8988T (cell line): ENCODE results near the gene CHST11.

Experiments used
- DNase-seq: peaks from one replicate; pipeline ENCODE4 v3.0.0; 2011

The CHST11 gene

GRCh38 chr12:104456417-104456949, at the start of gene CHST11:
TSS of gene CHST11 (plus strand) at chr12:104456948.
- peak; percentile 93 for DNase-seq

GRCh38 chr12:104407438-104407837, 49.3 kb upstream of the CHST11 start:
- DNase-seq: no peak

- no peak for DNase-seq
Observed at GRCh38 chr12:104407922-104408321, 48.8 kb upstream of the CHST11 start.

GRCh38 chr12:104410326-104410725, 46.4 kb upstream of the CHST11 start:
- no peak for DNase-seq

DNA sequence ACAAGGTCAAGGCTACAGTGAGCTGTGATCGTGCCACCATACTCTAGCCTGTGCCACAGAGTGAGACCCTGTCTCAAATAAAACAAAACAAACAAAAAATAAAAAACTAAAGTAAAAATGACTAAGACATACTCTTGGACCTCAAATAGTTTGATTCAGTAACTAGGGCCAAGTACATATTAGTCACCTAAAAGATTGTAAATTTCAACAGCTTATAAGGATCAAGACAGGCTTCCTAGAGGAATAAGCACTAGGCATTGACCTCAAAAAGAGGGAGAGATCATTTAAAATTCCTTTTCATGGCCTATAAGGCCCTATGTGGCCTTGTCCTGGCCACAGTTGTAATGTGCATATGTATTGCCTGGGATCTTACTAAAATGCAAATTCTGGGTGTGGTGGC, 46.0 kb upstream of the CHST11 start:
- DNase-seq: no peak

GRCh38 chr12:104411826-104412641, 44.7 kb upstream of the CHST11 start:
- DNase-seq: no peak

- no peak for DNase-seq
Observed at GRCh38 chr12:104412681-104413080, 44.1 kb upstream of the CHST11 start.

DNA sequence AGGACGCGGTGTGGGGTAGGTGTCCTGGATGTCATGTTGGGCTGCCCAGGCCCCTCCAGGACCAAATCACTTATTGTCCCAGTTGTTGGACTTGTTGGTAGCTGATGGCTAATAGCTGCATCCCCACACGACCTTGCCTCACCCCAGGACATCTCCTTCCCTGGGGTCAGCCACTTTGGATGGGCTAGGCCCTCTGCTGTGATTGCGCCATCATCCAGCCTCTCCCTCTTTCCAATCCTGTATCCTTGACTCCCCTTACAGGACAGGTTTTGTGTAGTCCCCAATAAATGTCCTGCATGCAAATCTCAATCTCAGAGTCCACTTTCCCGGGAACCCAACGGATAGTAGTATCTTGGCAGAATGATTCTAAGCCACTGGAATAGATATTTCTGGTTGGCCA, 43.4 kb upstream of the CHST11 start:
- no peak for DNase-seq

DNA sequence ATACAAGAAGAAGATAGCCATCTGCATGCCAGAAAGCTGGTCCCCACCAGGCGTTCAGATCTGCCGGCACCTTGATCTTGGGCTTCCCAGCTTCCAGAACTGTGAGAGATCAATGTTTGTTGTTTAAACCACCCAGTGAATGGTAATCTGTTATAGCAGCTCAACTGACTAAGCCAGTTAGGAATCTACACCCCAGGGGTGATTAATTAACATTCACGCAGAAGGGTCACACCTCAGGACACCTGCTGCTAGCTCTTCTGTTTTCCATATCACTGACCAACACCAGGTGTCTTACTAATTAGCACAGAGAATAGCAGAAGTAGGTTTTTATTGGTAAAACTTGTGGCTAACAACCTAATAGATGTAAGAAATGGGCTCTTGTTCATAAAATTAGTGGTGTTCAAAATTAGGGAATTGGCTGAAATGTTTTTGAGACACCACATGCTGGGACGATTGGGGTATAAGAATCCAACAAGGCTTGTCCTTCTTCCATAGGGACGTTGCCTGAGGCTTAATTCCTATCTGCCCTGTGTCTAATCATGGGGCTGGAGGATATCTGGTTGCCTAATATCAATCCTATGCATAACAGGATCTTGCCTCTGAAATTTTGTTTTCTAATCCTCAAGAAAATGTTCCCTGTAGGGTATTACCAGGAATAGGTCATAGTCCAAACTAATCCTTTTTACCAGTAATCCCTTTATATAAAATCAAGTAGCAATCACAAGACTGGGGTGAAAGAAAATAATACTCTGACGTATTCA, 42.0 kb upstream of the CHST11 start:
- no peak for DNase-seq

DNA sequence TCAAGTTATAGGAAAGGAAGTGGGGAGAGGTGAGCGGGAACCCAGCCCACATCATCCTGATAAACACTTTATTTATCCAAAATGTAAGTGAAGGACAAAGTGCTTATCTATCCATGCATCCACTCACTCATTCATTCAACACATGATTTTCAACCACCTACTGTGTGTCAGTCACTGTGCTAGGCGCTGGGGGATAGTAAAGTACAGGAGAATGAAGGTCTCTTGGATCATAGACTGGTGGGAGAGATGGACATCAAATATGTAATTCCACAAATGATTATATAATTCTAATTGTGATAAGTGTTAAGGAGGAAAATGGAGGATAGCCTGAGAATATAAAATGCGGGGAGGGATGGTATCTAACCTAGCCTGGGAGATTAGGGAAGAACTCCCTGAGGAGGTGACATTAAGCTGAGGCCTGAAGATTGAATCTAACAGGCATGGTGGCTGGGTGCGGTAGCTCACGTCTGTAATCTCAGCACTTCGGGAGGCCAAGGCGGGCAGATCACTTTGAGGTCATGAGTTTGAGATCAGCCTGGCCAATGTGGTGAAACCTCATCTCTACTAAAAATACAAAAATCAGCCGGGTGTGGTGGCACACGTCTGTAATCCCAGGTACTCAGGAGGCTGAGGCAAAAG, 41.3 kb upstream of the CHST11 start:
- DNase-seq: no peak

- DNase-seq: no peak
Observed at GRCh38 chr12:104416136-104416535, 40.6 kb upstream of the CHST11 start.

DNA sequence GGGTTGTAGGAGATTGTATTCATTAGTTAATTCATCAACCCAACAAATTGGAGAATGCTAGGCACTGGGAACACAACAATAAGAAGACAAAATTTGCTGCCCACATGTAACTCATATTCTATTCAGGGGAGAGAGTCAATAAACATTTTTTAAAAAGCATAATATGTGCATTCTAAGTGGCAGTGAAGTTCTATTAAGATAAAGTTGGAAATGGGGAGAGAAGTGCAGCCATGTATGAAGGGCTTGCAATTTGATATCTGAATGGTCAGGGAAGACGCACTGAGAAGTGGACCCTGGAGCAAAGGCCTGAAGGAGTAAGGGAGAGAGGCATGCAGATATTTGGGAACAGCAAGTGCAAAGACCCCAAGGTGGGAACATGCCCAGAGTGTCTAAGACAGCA, 40.2 kb upstream of the CHST11 start:
- no peak for DNase-seq

GRCh38 chr12:104419717-104420116, 37.0 kb upstream of the CHST11 start:
- no peak for DNase-seq

DNA sequence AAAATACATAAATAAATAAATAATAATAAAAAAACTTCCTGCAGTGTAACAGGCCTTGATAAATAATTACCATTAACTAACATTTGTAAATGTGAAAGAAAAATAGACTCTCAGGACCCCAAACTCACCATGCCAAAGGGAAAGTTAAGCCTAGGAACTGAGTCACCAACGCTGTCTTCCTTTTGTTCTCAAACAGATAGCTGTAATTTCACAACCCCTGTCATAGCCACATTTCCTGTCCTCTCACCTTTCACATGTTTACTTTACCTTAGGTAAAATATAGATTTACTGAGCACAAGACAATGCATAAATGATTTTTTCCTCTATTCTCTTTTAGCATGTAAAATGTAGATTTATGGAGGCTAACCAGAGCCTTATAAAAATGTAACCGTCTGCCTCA, 35.9 kb upstream of the CHST11 start:
- DNase-seq: no peak

DNA sequence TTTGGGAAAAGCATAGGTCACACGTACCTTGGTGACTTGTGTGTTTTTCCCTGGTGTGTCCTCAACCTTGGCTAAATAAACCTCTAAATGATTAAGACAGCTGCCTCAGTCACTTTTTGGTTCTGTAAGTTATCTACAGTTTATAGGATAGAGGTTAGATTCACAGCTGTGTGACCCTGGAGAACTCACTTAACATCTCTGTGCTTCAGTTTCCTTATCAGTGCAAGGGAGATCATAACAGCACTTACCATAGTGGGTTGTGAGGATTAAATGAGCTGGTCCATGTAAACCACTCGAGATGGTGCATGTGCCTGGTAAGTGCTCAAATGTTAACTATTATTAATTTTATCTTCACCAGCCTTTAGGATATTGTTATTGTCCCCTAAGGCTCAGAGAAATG, 35.4 kb upstream of the CHST11 start:
- DNase-seq: no peak

- DNase-seq: no peak
Observed at GRCh38 chr12:104422441-104422840, 34.3 kb upstream of the CHST11 start.

DNA sequence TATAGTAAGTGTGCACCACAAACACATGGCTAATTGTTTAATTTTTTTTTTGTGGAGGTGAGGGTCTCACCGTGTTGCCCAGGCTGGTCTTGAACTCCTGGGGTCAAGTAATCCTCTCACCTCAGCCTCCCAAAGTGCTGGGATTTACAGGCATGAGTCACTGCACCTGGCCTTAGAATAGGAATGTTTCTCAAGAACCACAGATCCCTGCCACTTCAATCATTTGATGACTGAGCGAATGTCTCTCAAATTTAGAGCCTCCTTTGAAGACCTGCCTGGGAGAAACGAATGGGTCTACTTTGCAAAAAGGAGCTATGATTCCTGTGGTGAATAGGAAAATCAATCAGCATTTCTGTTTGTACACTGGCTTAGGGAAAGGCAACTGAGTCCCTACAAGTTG, 33.5 kb upstream of the CHST11 start:
- DNase-seq: no peak

DNA sequence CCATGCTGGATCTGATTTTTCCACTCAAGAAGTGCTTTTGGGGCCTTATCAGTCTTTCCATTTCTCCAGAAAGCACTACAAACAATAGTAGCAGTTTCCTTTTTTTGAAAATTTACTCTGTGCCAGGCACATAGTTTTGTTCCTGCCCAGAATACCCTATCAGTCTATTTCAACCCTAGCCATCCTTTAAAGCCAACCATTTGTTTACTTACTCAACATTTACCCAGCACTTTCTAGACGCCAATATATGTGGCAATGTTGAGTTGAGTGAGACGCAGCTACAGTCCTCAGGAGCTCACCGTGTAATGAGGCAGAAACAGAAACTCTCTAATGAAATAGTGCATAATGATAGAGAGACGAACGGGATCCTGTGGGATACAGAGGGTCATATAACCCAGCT, 32.9 kb upstream of the CHST11 start:
- no peak for DNase-seq

GRCh38 chr12:104424955-104425354, 31.8 kb upstream of the CHST11 start:
- no peak for DNase-seq

DNA sequence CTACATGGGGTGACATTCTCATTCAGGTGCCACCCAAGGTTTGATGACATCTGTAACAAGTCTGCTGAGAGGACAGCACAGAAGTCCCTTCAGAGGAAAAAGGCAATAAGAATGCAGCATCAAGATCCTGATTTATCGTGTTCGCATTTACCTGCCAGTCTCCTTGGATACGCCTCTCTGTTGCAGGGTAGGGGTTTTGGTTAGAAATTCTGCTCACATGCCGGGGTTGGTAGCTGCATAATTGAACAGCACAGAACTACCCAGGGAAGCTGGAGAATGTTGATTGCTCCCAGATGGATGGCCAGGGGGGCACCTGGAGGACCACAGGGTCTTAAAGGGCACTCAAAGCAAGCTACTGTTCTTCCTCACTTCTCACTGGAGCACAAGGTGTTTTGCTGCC, 31.1 kb upstream of the CHST11 start:
- DNase-seq: no peak

DNA sequence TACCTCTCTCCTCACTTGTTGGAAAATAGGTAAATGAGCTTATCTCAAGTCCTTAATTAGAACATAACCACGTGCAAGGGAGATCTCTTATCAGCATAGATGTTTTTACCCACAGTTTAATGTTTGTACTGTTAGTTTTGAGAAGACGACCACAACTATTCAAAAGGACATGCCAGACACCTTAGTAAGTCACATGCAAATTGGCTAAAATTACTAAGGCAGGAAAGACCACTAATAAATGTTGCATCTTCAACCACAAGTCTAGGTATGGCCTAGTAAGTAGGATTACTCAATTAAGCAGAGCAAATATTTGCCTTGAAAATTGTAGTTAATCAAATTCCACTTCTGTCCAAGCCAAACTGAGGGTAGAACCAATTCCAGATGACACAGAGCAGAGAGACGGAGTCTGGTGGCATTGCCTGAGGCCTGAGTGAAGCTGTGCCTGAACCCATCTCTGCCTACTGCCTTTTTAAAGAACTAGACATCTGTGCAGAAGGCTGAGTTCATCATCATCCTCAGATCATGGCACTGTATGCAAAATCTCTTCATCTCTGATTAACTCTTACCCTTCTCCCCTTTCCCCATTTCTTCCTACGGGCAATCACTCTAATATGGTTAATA, 29.7 kb upstream of the CHST11 start:
- no peak for DNase-seq

DNA sequence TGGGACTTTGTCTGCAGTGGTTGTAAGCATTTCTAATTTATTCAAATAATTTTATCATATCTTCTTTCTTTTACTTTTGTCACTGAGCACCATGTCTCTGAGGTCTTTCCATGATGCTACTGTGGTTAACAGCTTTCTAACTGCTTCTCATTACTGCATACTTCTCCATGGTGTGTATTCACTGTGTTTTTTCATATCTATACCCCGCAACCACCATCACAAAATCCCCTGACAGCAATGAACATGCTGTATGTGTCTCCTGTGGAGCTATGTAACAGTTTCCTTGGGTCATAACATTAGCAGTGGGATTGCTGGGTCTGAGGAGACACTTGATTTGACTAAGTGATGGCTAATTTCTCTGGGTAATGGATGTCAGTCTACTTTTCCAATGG, 29.2 kb upstream of the CHST11 start:
- no peak for DNase-seq

- no peak for DNase-seq
Observed at GRCh38 chr12:104433061-104433460, 23.7 kb upstream of the CHST11 start.
